HepG2 (cell line): Measurements from ENCODE around the gene SZRD1. TPM values are rescaled to one million over a fixed set of nuclear protein-coding genes. Genes with fewer than 3 reads are reported as not detected.
A peak's percentile ranks its signal among the peaks of the same experiment; 100 is the strongest.

ENCODE experiments used
- ATAC-seq: fragments of 200-7000 bp; cut with Tn5 transposase; 3 replicates; pipeline ENCODE4 v1.9.1; 2020; ENCODE audit warnings: mild to moderate bottlenecking, moderate library complexity
- BruUV-seq: library from RNA; stranded (reverse); fragments of 400-500 nt; replicated peaks from 2 replicates; lab custom pipeline; 2021; lab: Mats Ljungman, UMichigan
- CTCF ChIA-PET: fragments of 300-600 bp; formaldehyde crosslinking; extraction: SDS; loops from one replicate; lab custom pipeline; 2021; ENCODE audit warnings: low total read pairs, inconsistent platforms, low intra/inter-chr PET ratio; lab: Yijun Ruan, JAX
- POLR2A ChIA-PET: fragments of 350-600 bp; sonication (Branson Sonifier 250); formaldehyde crosslinking; loops from one replicate; lab custom pipeline; 2020; ENCODE audit warnings: antibody characterized with exemption, inconsistent platforms; lab: Yijun Ruan, JAX
- DNase-seq: peaks from one replicate; pipeline ENCODE4 v3.0.0-alpha.2; 2015; ENCODE audit warnings: low spot score
- FAIRE-seq: peaks from 3 replicates; lab custom pipeline; 2011; peaks lifted over from hg19 to GRCh38; lab: Jason Lieb, UNC
- H2AFZ ChIP-seq: one replicate; pipeline ENCODE4 v1.6.1; 2011; ENCODE audit warnings: low read length, inconsistent platforms
- H3K27ac ChIP-seq: fragments of 300-600 bp; 3 replicates; pipeline ENCODE4 v1.8.0; 2011; ENCODE audit warnings: mixed run types, mild to moderate bottlenecking, mixed read lengths, low read length, inconsistent platforms; ENCODE audit not compliant: insufficient read depth; ENCODE audit errors: extremely low read length
- H3K27me3 ChIP-seq, 2 experiments: fragments of 200-600 bp in 1 of 2; 2 replicates in 1 of 2; 3 replicates in 1 of 2; pipeline versions ENCODE4 v1.6.0 to v1.8.0; 2011; ENCODE audit warnings: low read length in 2 of 2, mild to moderate bottlenecking in 2 of 2, moderate library complexity in 2 of 2, inconsistent platforms in 1 of 2; ENCODE audit not compliant: insufficient read depth in 2 of 2, control insufficient read depth in 1 of 2
- H3K36me3 ChIP-seq, 2 experiments: fragments of 200-600 bp in 1 of 2; replicated peaks in 1 of 2; 2 replicates in 1 of 2; 3 replicates in 1 of 2; pipeline versions ENCODE4 v1.5.1 to v1.8.0; 2011; ENCODE audit warnings: low read length in 2 of 2, inconsistent platforms in 1 of 2; ENCODE audit not compliant: insufficient read depth in 2 of 2, control insufficient read depth in 1 of 2
- H3K4me1 ChIP-seq: 2 replicates; pipeline ENCODE4 v1.5.1; 2012; ENCODE audit warnings: low read length, inconsistent platforms; ENCODE audit not compliant: insufficient read depth
- H3K4me2 ChIP-seq: 2 replicates; pipeline ENCODE4 v1.6.0; 2011; ENCODE audit warnings: low read depth, low read length, inconsistent platforms
- H3K4me3 ChIP-seq, 3 experiments: fragments of 200-600 bp in 1 of 3; sonication (generic), shearing (Covaris generic) in 1 of 3; replicated peaks in 1 of 3; 2 replicates each; pipeline ENCODE4 v1.5.1; 2011 to 2016; ENCODE audit warnings: low read length in 3 of 3, inconsistent platforms in 2 of 3, low read depth in 2 of 3, mild to moderate bottlenecking in 2 of 3, control low read depth in 1 of 3, mixed read lengths in 1 of 3; ENCODE audit not compliant: insufficient read depth in 1 of 3
- H3K79me2 ChIP-seq: one replicate; pipeline ENCODE4 v1.6.1; 2011; ENCODE audit warnings: low read length, inconsistent platforms; ENCODE audit not compliant: insufficient read depth
- H3K9ac ChIP-seq: 2 replicates; pipeline ENCODE4 v1.6.0; 2011; ENCODE audit warnings: mild to moderate bottlenecking, low read depth, low read length, inconsistent platforms; ENCODE audit not compliant: insufficient read depth
- H3K9me3 ChIP-seq: 2 replicates; pipeline ENCODE4 v1.5.1; 2012; ENCODE audit warnings: mild to moderate bottlenecking, low read length
- H4K20me1 ChIP-seq: 2 replicates; pipeline ENCODE4 v1.6.0; 2011; ENCODE audit warnings: inconsistent platforms, mild to moderate bottlenecking, low read length, moderate library complexity; ENCODE audit not compliant: insufficient read depth
- FOXO4 ChIP-seq: sonication (generic); formaldehyde crosslinking; conservative IDR thresholded peaks from 2 replicates; pipeline ENCODE4 v1.8.1; 2023; ENCODE audit warnings: missing genetic modification reagents
- WGBS: methylation state at CpG from one replicate; pipeline ENCODE4 v1.1.6; 2017; ENCODE audit warnings: low lambda C conversion rate; 5-methylcytosine and 5-hydroxymethylcytosine counted together
- in situ Hi-C: cut with HindIII; loops from 2 replicates; pipeline ENCODE4 v1.10.0; 2017; ENCODE audit warnings: low pct_unique_long_range_greater_than_20kb; ENCODE audit not compliant: extremely low pct_ligation_motif_present
- intact Hi-C: fragments of 100-400 bp; cut with micrococcal nuclease; formaldehyde crosslinking; loops from one replicate; pipeline ENCODE4 v1.10.0; 2022; ENCODE audit not compliant: unreplicated experiment
- polyA plus RNA-seq, 8 experiments: library from polyadenylated mRNA; depleted of rRNA in 3 of 8; stranded (reverse) in 7 of 8; unstranded in 1 of 8; fragments of >200 nt; fragmentation: Illumina TruSeq in 4 of 8; extraction: Trizol in 4 of 8; gene quantifications; 2 replicates each; pipeline versions ENCODE4 v1.2.1 to v1.2.3, GENCODE V29; 2011 to 2016; ENCODE audit warnings: low read depth in 4 of 8, missing spikeins in 1 of 8, mixed read lengths in 1 of 8; ENCODE audit not compliant: insufficient read depth in 1 of 8
- total RNA-seq, 5 experiments: library from RNA; depleted of rRNA; stranded (reverse); fragments of >200 nt; fragmentation: Illumina TruSeq; extraction: Trizol; gene quantifications; 2 replicates each; pipeline ENCODE4 v1.2.3, GENCODE V29; 2016; ENCODE audit warnings: low read depth in 1 of 5
- TF ChIP-seq, protein P1 (sequence below): sonication (generic); formaldehyde crosslinking; IDR thresholded peaks from 2 replicates; pipeline ENCODE4 v1.4.0; 2020; ENCODE audit warnings: missing genetic modification reagents

Gene SZRD1
- total and polyA plus RNA-seq, 2 of the 13 experiments (the other 11 are each of a cell fraction or from before 2014, with no cell fraction given): 28.5 to 41.4 TPM

- CTCF ChIA-PET: no interaction called here
- H4K20me1 ChIP-seq: peaks cover 67% of the 10 kb centered on the region
- in situ Hi-C loops: no loop called here
These were observed 4.7 kb downstream of the SZRD1 start for GRCh38 chr1:16371725-16372124.

More at GRCh38 chr1:16371725-16372124, 4.7 kb downstream of the SZRD1 start:
- peaks cover 83% of the 10 kb centered on the region for H3K4me1 ChIP-seq
- peaks cover 87% of the 10 kb centered on the region for H3K79me2 ChIP-seq
- no TSS peak for BruUV-seq
- H3K9ac ChIP-seq: no peak overlapping the region
- FAIRE-seq (no peak), ATAC-seq (no peak), DNase-seq (no peak)
- TF ChIP-seq, protein P1, sequence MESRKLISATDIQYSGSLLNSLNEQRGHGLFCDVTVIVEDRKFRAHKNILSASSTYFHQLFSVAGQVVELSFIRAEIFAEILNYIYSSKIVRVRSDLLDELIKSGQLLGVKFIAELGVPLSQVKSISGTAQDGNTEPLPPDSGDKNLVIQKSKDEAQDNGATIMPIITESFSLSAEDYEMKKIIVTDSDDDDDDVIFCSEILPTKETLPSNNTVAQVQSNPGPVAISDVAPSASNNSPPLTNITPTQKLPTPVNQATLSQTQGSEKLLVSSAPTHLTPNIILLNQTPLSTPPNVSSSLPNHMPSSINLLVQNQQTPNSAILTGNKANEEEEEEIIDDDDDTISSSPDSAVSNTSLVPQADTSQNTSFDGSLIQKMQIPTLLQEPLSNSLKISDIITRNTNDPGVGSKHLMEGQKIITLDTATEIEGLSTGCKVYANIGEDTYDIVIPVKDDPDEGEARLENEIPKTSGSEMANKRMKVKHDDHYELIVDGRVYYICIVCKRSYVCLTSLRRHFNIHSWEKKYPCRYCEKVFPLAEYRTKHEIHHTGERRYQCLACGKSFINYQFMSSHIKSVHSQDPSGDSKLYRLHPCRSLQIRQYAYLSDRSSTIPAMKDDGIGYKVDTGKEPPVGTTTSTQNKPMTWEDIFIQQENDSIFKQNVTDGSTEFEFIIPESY (CRISPR knock-in tag): no peak
- TF ChIP-seq FOXO4: no peak
- no peak overlapping the region for H2AFZ ChIP-seq
- intact Hi-C loops: no loop called here
- H3K9me3 ChIP-seq: no peaks in the 10 kb centered on the region
- no peak overlapping the region for H3K4me3 ChIP-seq
- no peaks in the 10 kb centered on the region; a peak in 1 of 5 replicates for H3K36me3 ChIP-seq
- peak overlapping the region; percentile 7; the same call in 1 of the 2 replicates for H3K4me2 ChIP-seq
- WGBS: 89% methylated on average over 5 of the region's 5 CpGs
- H3K27ac ChIP-seq: no peak overlapping the region
- H3K27me3 ChIP-seq: peaks cover 0 to 2% of the 10 kb centered on the region in 2 experiments; a peak in 1 of 5 replicates
- POLR2A ChIA-PET: interaction anchor here (1.4 kb wide), 1 partner anchor 15 kb away, joined by 3 read pairs; no protein-coding TSS in a partner anchor
